OCI-LY7 (cell line): ENCODE results near the gene HOXA1. TPM values are rescaled to one million over a fixed set of nuclear protein-coding genes. Genes with fewer than 3 reads are reported as not detected.

Source experiments
- BruUV-seq: library from RNA; stranded (reverse); fragments of 400-500 nt; replicated peaks from 2 replicates; lab custom pipeline; 2021; lab: Mats Ljungman, UMichigan
- CTCF ChIA-PET: fragments of 300-600 bp; sonication (Branson Sonifier 250); formaldehyde crosslinking; loops from one replicate; lab custom pipeline; 2022; ENCODE audit warnings: antibody characterized with exemption; ENCODE audit not compliant: unreplicated experiment; lab: Charles Lee
- POLR2A ChIA-PET: fragments of 300-600 bp; sonication (Branson Sonifier 250); formaldehyde crosslinking; loops from one replicate; lab custom pipeline; 2022; ENCODE audit warnings: antibody characterized with exemption; lab: Charles Lee
- DNase-seq: peaks from one replicate; pipeline ENCODE4 v3.0.0-alpha.2; 2015; ENCODE audit warnings: low spot score
- H2AFZ ChIP-seq: fragments of 200-600 bp; sonication (generic), shearing (Covaris generic); 2 replicates; pipeline ENCODE4 v1.6.1; 2014; ENCODE audit warnings: mild to moderate bottlenecking, antibody characterized with exemption, low read length, moderate library complexity
- H3K27ac ChIP-seq: fragments of 200-600 bp; sonication (generic); 2 replicates; pipeline ENCODE4 v1.5.1; 2014; ENCODE audit warnings: mixed run types, low read depth, mild to moderate bottlenecking, moderate library complexity, low read length, inconsistent platforms; ENCODE audit not compliant: poor library complexity, severe bottlenecking
- H3K36me3 ChIP-seq: fragments of 200-600 bp; sonication (generic); 2 replicates; pipeline ENCODE4 v1.6.1; 2014; ENCODE audit warnings: mild to moderate bottlenecking, antibody characterized with exemption, low read length, moderate library complexity, mixed read lengths; ENCODE audit not compliant: insufficient read depth
- H3K4me1 ChIP-seq: fragments of 200-600 bp; sonication (generic); 2 replicates; pipeline ENCODE4 v1.5.1; 2014; ENCODE audit warnings: mild to moderate bottlenecking, low read length; ENCODE audit not compliant: insufficient read depth, poor library complexity, severe bottlenecking
- H3K4me2 ChIP-seq: fragments of 200-600 bp; sonication (generic); 2 replicates; pipeline ENCODE4 v1.6.1; 2014; ENCODE audit warnings: mild to moderate bottlenecking, low read length
- H3K4me3 ChIP-seq: fragments of 200-600 bp; sonication (generic); 2 replicates; pipeline ENCODE4 v1.5.1; 2014; ENCODE audit warnings: mild to moderate bottlenecking, low read depth, low read length; ENCODE audit not compliant: poor library complexity, severe bottlenecking
- H3K79me2 ChIP-seq: fragments of 200-600 bp; sonication (generic); 2 replicates; pipeline ENCODE4 v1.6.1; 2016; ENCODE audit warnings: low read depth, mild to moderate bottlenecking, low read length, moderate library complexity, mixed read lengths; ENCODE audit not compliant: insufficient read depth
- H3K9me2 ChIP-seq: fragments of 200-600 bp; sonication (generic); 2 replicates; pipeline ENCODE4 v1.6.1; 2016; ENCODE audit warnings: mild to moderate bottlenecking, low read length, mixed read lengths; ENCODE audit not compliant: insufficient read depth
- H3K9me3 ChIP-seq: fragments of 200-600 bp; sonication (generic); 2 replicates; pipeline ENCODE4 v1.6.1; 2014; ENCODE audit warnings: mild to moderate bottlenecking, mixed run types, low read length, mixed read lengths
- H4K20me1 ChIP-seq: fragments of 200-600 bp; sonication (generic); 2 replicates; pipeline ENCODE4 v1.6.1; 2014; ENCODE audit warnings: mild to moderate bottlenecking, antibody characterized with exemption, low read length, moderate library complexity, mixed read lengths; ENCODE audit not compliant: insufficient read depth
- EZH2phosphoT487 ChIP-seq: fragments of 200-600 bp; sonication (generic); IDR thresholded peaks from 2 replicates; pipeline ENCODE4 v1.6.1; 2018; ENCODE audit warnings: low read depth, borderline replicate concordance, mild to moderate bottlenecking, mixed run types, antibody characterized with exemption, low read length, moderate library complexity, mixed read lengths
- intact Hi-C: fragments of 100-400 bp; cut with micrococcal nuclease; formaldehyde crosslinking; loops from one replicate; pipeline ENCODE4 v1.10.0; 2022; ENCODE audit not compliant: unreplicated experiment
- total RNA-seq, 2 experiments: library from RNA; depleted of rRNA in 1 of 2; stranded (reverse); fragments of >200 nt in 1 of 2; shearing (Covaris generic) in 1 of 2; gene quantifications; 2 replicates each; pipeline ENCODE4 v1.2.3, GENCODE V29; 2014 to 2022
- TF ChIP-seq, protein P1 (sequence below): fragments of 200-600 bp; sonication (generic); conservative IDR thresholded peaks from 2 replicates; pipeline ENCODE4 v1.5.1; 2014; ENCODE audit warnings: mild to moderate bottlenecking, antibody characterized with exemption, low read length, moderate library complexity, mixed read lengths

HOXA1 gene
- total RNA-seq, 2 experiments from 2014 or later = 3.0 to 8.2 TPM

DNA sequence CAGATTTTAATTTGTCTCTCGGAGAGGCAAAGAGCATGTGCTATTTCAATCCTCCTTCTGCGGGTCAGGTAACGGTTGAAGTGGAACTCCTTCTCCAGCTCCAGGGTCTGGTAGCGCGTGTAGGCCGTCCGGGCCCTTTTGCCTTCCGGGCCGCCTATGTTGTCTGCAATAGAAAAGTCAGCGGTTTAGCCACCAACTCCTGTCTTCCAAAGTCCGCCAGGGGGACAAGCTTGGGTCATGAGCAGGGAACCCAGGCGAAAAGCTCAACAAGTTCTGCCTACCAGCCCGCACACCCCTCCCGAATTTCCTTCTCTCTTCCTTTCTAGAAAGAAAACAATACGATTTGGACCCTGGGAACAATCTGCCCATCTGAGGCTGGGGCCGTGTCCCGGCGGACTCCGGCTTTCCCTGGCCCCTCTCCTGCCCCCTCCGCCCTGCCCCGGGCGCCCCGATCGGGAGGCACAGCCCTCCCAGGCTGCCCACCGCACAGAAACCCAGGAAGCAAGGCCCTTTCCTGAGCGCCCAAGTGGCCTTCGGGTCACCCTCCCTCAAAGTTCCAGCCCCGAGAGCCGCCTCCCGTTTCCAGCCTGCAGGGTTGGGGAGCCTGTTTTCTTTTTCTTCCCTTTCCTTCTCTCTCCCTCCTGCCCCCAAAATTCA lies 46.3 kb upstream of the HOXA1 start:
- TF ChIP-seq, protein P1, sequence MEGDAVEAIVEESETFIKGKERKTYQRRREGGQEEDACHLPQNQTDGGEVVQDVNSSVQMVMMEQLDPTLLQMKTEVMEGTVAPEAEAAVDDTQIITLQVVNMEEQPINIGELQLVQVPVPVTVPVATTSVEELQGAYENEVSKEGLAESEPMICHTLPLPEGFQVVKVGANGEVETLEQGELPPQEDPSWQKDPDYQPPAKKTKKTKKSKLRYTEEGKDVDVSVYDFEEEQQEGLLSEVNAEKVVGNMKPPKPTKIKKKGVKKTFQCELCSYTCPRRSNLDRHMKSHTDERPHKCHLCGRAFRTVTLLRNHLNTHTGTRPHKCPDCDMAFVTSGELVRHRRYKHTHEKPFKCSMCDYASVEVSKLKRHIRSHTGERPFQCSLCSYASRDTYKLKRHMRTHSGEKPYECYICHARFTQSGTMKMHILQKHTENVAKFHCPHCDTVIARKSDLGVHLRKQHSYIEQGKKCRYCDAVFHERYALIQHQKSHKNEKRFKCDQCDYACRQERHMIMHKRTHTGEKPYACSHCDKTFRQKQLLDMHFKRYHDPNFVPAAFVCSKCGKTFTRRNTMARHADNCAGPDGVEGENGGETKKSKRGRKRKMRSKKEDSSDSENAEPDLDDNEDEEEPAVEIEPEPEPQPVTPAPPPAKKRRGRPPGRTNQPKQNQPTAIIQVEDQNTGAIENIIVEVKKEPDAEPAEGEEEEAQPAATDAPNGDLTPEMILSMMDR = no peak
- TF ChIP-seq EZH2phosphoT487 = no peak
- DNase-seq = no peak
- no peaks in the 10 kb centered on the region for H3K9me3 ChIP-seq
- no TSS peak for BruUV-seq
- POLR2A ChIA-PET = interaction anchor here (0.8 kb wide), 1 partner anchor 10 kb away, joined by 3 read pairs; no protein-coding TSS in a partner anchor
- no peaks in the 10 kb centered on the region for H3K79me2 ChIP-seq
- CTCF ChIA-PET = no interaction called here
- H3K4me2 ChIP-seq = no peak overlapping the region
- no peaks in the 10 kb centered on the region for H4K20me1 ChIP-seq
- H3K9me2 ChIP-seq = no peaks in the 10 kb centered on the region
- no peaks in the 10 kb centered on the region for H3K4me1 ChIP-seq
- no peak overlapping the region for H2AFZ ChIP-seq
- H3K4me3 ChIP-seq = no peak overlapping the region
- intact Hi-C loops = no loop called here
- H3K36me3 ChIP-seq = peaks cover 15% of the 10 kb centered on the region
- no peak overlapping the region for H3K27ac ChIP-seq

DNA sequence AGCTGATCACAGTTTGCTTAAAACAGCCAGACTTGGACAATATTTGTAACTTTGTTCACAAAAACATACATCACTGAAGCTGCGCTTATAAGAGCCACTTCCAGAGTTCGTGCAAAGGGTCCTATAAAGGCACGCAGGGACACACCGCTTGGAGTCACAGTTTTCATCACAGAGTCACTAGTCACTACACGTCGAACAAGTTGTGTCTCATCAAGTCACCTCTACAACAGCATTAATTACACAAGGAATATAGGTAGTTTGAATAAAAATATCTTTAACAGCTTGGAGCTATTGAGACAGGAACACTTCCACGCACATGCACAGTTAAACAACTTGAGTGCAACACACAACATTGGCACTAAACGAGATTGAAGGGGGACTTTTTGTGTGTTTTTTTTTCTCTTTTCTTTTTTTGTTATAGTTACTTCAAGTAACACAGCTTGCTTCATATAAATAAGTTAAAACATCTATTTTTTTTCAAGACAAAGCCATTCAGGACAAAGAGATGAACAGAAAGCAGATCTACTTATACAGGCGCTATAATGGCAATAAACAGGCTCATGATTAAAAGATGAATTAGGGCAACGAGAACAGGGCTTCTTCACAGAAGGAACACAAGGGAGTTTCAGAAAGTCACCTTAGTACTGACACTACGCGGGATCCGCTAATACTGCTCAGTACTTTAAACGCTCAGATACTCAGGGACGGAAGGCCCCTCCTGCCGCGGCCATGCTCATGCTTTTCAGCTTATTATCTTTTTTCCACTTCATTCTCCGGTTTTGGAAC lies 45.5 kb upstream of the HOXA1 start:
- Histone ChIP-seq H3K4me3 (no peak overlapping the region), H3K9me3 (no peaks in the 10 kb centered on the region), H4K20me1 (no peaks in the 10 kb centered on the region), H3K4me2 (no peak overlapping the region), H3K79me2 (no peaks in the 10 kb centered on the region), H3K4me1 (no peaks in the 10 kb centered on the region), H2AFZ (no peak overlapping the region), H3K36me3 (peaks cover 15% of the 10 kb centered on the region), H3K9me2 (no peaks in the 10 kb centered on the region), H3K27ac (no peak overlapping the region)
- DNase-seq = no peak
- POLR2A ChIA-PET = interaction anchor here (0.5 to 0.8 kb wide), 4 partner anchors 10 to 834 kb away, joined by 3 to 10 read pairs (median 4); no protein-coding TSS in a partner anchor
- TF ChIP-seq, protein P1 = no peak
- no peak for TF ChIP-seq EZH2phosphoT487
- intact Hi-C loops = no loop called here
- CTCF ChIA-PET = no interaction called here
- no TSS peak for BruUV-seq
